Stimulated activated CD4-positive, alpha-beta T cell treated with anti-CD3 and anti-CD28 coated beads, Interleukin-4, amount 100 ng/mL, for 48 hours (primary cell): ENCODE results near the gene CXCR2.
"Not testable (repeated sequence)": the region's sequence is repeated elsewhere in the genome, so short reads cannot be mapped to it uniquely, and the experiment has no call there.

Source experiments
- DNase-seq, 2 donors: peaks; one replicate each; pipeline ENCODE4 v3.0.0-alpha.2; 2020; ENCODE audit warnings: low read depth in 2 of 2

The CXCR2 gene

DNA sequence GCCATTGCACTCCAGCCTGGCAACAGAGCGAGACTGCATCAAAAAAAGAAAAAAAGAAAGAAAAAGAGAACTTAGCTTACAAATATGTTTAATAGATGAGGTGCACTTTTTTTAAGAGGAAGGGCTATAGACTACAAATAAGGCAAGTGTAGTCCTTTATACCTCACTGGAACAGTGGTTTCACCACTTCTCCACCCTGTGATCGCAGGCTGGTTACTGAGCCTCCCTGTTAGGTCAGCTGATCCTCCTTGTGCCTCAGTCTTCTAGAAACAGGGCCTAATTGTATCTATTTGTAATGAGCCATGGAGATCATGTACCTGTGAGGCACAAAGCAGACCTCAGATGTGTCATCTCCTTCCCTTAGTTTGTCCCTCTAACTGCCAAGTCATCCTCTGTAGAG lies 4.5 kb downstream of the CXCR2 start:
- DNase-seq = no peak

DNA sequence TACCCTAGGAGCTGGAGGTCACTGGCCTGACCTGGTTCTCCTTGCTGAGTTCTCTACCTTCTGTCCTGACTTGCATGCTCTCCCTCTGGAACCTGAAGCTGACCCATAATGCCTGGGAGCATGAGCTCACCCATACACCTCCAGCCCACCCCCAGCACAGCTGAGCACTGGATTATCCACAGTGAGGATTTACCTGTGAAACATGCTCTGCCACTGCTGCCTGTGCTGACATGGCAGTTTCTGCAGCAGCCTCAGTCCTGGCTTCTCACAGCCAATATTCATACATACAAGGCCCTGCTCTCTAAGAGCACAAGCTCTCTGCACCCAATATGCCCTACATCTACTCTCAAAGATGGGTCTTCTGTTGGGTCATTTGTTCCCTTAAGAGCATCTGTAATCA lies 5.0 kb downstream of the CXCR2 start:
- no peak for DNase-seq

DNA sequence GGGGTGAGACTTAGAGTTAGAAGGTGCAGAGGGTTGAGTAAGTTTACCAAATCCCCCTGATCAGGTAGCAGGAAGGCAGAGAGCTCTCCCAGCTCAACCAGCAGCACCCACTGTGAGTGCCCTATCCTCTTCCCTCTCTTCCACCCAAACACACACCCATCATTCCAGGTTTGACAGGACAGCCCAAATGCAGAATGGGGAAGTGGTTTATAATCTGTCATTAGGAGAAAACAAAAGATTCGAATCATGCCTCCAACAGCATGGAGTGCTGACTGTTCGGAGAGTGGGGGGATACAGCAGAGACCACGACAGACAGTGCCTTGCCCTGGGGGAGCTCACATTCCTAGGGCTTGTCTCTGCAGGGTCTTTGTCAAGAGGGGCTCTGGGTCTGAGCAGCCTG lies 11.7 kb downstream of the CXCR2 start:
- DNase-seq = no peak

DNA sequence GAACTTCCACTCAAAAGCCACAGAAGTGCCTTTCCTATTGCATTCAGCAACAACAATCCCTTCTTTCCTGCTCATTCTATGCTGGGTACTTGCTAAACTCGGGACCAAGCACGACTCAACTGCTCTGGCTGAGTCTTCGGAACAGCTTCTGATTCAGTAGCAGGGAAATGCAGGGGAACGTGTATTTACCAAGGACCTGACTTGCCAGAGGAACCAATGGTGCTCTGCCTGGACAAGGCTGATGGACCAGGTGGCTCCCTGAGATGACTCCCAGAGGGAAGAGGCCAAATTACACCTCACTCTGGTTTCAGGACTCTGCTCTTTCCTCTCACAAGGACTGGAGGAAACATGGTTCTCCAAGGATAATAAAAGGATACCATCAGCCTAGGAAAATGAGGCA lies 12.2 kb downstream of the CXCR2 start:
- no peak for DNase-seq

DNA sequence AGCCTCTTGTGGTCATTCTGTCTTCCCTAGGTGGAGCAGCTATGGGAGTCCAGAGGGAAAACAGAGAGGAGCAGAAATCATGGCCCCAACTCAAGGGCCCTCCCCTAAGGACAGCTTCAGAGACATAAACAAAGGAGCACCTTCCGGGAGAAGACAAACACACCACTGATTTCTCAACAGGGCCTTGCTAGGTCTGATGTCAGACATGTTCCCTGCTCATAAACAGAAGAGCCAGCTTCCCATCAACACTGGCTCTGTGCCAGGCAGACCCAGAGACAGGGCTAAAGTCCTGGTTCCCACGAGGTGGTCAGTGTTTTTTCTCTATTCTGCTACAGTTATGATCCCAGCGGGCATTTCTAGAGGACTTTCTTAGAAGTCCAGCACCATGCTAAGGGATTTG lies 19.3 kb downstream of the CXCR2 start:
- no peak for DNase-seq

DNA sequence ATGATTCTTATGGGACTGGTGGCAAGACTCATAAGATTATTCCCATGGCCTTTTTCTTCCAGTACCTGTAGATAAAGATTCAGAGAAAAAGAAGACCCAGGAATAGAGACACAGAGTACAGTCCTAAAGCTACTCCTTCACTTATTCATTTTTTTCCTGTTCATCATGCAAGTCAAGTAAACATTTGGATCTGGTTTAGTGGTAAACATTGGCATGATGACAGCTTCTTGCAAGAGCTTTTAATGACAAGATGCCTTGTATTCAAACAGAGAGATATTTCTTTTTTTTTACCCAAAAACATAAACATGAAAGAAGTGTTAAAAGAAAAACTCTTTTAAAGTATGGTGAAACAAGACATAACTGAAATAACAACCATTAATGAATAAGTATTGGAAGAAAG lies 20.2 kb downstream of the CXCR2 start:
- DNase-seq = no peak

DNA sequence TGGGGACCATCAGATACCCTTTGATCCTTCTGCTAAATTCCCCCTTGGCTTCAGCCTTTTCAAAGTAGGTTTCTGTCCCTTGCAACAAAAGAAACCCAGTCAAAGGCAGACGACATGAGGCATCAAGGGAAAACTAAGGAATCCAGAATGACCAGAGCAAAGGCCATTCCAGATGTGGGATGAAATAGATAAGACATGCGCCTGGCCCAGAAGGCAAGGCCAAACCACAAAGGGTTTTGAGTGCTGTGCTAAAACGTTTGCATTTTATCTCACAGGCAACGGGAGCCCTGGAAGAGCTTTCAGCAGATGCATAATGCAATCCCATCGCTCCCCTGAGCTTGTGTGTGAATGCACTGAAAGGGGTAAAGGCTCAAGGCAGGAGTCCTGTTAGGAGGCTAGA lies 23.3 kb downstream of the CXCR2 start:
- DNase-seq = no peak

DNA sequence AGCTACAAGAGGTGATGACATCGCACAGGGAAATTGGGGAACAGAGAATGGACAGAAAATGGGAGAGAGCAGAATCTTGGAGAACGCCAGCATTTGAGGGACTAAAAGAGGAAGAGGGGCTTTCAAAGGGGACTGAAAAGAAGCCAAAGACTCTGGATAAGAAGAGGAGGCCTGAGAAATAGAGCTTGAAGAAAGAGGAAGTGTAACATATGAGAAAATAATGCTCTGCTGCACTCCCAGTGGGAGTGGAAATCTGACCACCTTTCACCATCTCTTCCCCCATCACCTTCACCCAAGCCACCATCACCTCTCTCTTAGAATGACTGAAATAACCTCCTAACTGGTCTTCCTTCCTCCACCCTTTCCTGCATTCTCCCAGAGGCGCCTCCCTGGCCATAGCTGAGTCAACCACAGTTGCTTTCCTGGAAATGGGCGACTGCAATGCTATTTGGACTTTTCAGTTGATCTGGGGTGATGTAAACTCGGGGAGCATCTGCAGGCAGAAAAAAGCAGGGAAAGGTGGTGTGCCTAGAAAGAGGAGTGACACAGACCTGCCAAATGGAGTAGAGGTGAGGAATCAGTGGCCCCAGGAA lies 24.1 kb downstream of the CXCR2 start:
- DNase-seq = no peak

DNA sequence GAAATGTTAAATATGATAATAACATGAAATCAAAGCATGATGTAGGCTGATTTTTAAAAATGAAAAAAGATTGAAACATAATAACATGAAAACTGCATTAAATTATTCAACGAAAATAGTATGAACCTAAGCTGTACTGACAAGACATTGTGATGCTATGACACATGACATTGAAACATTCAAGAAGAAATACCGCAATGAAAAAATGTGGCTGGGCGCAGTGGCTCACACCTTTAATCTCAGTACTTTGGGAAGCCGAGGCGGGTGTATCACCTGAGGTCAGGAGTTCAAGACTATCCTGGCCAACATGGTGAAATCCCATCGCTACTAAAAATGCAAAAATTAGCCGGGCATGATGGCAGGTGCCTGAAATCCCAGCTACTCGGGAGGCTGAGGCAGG lies 26.3 kb downstream of the CXCR2 start:
- no peak for DNase-seq

DNA sequence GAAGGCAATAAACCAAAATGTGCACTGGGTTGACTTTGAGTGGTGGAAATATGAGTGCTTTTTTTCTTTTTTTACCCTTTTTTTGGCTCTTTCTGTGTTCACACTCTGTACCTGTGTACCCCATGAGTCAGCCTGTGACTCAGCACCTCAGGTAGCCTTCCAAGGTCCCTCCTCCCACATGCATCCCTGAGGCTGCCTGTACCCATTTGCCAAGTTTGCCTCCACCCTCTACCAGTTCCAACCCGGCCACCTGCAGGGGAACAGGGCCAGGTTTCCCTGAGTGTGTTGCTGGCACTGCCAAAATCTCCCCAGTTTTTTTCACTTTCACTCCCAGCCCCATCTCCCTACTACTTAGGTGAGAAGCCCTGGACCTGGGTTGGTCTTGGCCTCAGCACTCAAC lies 26.9 kb downstream of the CXCR2 start:
- DNase-seq = no peak

DNA sequence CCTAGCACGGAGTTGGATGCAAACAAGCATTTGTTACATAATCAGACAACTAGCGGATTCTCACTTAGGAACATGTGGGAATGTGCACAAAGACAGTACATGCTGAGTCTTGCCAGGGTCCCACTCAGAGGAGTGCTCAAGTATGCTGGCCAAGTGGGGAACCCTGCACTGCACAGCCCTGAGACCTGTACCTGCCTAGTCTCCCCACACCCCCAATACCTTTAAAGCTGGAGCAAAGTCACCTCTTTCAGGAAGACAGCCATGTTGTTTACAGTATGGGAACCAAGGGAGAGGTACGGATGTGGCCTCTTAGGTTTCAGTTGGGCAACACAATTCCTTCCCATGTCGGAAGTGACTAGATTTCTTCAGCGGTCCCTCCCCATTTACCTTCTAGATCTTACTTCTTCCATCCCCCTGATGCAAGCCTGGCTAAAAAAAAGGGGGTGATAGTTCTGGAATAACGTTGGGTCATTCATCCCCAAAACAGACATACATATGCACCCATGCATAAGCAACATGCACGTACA lies 30.2 kb downstream of the CXCR2 start:
- no peak for DNase-seq

DNA sequence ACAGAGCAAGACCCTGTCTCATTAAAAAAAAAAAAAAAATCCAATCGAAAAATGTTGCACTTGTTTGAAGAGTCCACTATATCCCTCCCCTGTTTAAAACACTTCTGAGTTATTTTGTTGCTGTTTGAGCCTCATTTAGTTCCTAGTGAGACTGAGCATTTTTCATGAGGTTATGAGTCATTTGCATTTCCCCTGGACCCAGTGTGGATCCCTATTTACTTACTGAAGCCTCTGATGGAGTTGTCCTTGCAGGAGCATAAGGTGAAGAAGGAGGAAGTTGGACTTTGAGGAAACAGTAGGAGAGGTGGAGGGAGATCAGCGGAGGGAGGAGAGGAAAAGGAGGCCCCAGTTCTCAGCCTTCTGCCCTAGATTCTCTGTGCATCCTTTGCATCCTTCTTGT lies 35.8 kb downstream of the CXCR2 start:
- no peak for DNase-seq

DNA sequence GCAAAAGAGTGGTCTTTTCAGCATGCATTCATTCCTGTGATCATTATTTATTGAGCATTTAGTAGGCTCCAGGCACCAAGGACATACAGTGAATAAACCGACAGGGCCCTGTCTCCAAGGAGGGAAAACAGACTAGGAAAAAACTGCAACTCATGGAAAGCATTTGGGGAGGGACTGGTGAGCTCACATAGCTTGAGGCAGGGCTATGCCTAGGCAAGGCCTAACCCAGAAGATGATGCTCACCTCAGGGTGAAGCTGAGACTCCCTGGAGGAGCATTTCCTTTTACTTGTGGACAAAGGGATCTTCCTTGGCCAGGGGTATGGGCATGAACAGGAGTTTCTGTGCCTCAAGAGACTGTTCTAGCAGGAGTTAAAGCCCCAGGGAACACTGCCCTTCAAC lies 37.0 kb downstream of the CXCR2 start:
- DNase-seq = no peak

DNA sequence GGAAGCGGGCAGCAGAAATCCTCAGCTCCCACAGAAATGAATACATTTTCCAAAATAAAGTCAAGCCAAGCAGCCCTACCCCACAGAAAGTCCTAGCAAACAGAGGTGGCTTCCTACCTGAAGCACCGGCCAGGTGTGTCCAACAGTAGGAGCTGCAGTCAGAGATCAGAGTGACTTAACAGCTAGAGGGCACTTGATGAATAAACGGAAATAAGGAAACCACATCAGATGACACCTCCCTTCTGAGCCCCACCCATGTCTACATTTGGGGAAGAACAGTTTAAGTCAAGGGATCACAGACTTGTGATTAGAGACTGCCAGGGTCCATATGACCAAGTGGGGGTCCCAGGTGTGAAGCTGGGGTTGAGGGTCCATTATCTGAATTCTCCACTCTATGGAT lies 41.0 kb downstream of the CXCR2 start, which contains the start of gene CXCR1:
CXCR1 (minus strand) TSS at position 172 of the 400 bp plus-strand sequence. CDS start 1,751 bp downstream, outside the sequence.
- no peak for DNase-seq

DNA sequence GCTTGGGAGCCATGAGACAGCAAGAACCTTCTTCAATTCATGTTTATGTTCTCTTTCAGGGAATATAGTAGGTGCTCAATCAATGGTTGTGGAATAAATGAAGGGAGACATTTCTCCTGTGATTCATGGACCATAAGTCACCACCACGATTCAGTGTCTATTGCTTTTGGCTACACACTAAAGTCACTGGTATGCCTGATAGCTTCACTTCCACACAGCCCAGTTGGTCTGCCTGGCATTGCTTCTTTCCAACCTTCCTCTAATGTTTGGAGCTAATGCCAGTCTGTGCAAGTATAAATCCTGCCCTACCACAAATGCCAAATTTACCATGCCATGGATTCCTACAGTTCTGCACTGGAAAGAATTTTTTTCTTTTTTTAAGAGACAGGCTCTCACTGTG lies 42.2 kb downstream of the CXCR2 start:
- DNase-seq = no peak

DNA sequence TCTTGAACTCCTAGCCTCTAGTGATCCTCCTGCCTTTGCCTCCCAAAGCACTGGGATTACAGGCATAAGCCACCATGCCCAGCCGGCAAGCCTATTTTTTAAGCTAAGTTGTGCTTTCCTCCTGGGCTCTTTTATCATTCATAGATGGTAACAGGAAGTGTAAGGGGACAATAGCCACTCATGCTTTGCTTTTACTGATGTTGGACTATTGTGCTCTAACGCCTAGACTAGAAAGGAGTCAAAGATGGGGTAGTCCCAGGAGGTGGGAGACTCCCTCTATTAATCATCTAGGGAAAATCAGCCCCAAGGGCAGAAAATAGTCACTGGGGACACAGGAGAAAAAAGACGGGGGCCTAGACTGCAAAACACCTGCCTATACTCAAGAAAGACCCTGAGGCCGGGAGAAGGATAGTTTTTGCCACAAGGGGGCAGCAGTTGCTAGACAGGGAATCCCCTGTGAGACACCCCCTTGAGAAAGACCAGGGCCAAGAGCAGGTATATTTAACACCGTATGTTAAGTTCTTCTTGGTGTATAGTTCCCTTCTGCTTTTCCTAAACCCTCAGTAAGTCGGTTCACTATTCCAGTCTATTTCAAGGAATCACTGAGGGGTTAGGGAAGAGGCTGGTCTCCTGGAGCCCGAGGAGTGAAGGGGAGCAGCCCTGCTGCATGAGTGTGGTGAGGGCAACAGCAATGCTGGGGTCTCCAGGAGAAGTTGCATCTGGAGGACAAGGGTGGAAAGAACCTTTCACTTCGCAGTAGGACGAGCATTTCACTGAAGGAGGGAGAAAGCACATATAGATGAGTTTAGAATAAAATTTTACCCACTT lies 43.0 kb downstream of the CXCR2 start:
- peak; percentile 57 for DNase-seq

DNA sequence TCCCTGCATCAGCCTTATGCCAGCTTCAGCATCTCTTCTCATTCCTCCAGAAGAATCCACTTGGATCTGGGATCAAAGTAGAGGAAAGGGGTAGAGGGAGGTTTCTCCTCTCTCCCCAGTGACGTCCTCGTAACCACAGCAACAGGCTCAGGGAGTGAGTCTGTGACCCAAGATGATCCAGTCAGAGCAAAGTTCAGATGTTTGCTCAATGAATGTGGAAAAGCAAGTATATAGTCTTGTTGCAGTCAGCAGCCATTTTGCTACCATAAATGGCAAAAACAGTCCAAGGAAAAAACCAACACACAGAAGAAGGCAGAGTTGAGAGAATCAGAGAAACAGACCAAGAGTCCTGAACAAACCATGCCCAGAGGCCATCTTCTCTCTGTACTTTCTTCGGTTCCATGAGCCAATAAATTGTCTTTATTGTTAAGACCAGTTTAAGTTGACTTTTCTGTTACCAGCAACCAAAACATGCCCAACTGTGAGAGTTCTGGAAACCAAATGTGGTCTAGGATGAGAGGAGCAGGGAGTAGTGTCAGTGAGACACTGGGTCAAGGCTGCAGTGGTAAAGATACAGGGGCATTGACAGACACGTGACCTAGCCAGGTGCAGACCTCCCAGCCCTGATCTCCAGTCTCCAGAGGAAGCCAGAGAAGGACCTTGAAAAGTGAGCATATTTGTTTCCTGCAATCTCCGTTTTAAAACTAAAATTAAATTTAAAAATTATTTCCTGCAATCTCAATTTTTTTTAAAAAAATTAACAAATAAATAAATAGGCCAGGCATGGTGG lies 44.1 kb downstream of the CXCR2 start:
- DNase-seq = no peak

DNA sequence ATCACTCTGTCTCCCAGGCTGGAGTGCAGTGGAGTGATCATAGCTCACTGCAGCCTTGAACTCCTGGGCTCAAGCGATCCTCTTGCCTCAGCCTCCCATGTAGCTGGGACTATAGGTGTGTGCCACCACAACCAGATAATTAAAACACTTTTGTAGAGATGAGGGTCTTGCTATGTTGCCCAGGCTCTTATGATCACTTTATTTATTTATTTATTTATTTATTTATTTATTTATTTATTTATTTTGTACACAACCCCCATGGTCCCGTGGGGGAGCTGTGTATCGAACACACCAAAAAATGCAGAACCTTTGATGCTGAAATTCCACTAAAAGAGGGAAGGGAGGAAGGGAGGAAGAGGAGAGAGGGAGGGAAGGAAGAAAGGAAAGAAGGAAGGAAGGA lies 45.9 kb downstream of the CXCR2 start:
- not testable (repeated sequence) for DNase-seq

DNA sequence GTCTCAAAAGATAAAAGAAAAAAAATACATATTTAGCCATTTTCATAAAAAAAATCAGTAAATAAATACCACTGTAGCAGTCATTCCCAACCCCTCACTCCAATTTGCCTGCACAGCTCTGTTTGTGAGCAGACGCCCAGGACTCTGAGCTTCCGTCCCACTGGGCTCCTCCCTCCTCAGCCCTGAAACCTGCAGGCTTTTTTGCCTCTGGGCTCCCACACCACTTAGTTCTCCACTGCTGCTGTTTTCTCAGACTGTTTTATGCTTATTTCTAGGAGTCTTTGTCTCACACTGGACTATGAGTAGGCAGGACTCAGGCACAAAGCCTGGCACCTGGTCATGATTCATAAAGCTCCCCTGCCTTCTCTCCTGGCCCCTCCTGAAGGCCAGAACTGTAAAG lies 47.0 kb downstream of the CXCR2 start:
- DNase-seq = no peak

DNA sequence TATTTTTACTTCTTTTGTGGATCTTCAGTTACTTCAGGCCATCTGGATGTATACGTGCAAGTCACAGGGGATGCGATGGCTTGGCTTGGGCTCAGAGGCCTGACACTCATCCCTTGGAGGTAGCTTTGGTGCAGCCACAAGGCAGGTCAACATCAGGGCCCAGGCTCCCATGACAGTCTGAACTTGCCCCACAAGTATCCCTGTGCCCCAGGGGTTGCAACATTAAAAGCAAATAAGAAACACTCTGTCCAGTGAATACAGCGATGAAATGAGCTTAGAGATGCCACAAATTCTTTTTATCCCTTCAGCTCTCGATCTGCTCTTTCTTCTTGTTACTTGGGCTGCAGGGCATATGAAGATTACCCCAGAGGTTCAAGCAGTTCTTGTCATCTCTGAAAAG lies 54.0 kb downstream of the CXCR2 start:
- no peak for DNase-seq

DNA sequence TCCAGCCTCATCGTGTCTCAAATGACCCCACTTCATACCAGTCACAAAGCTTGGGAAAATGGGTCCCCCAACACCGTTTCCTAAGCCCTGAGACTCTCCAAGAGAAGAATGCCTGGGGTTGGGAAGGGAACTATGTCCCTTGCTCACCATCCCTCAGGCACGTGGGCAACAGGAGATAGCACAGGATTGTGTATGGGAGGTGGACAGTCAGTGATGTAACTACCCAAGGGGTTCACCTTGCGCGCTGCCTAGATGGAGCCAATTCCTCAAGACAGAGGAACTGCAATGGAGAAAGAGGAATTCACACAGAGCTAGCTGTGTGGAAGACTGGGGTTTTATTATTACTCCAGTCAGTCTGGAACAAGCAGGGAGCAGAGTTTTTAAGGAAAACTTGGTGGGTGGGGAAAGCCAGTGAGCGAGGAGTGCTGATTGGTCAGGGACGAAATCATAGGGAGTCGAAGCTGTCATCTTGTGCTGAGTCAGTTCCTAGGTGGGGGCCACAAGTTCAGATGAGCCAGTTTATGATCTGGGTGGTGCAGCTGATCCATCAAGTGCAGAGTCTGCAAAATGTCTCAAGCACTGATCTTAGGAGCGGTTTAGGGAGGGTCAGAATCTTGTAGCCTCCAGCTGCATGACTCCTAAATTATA lies 54.8 kb downstream of the CXCR2 start:
- DNase-seq = no peak

DNA sequence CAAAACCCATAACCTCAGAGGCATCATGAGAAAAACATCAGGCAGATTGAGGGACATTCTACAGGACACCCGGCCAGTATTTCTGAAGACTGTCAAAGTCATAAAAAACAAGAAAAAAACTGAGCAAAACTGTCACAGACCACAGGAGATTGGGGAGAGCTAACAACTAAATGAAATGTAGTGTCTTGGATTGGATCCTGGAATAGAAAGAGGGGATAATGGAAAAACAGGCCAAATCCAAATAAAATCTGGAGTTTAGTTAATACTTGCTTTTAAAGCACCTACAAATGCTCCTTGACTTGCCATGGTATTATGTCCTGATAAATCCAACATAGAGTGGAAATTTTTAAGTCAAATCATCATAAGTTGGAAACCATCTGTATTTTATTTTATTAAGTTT lies 58.5 kb downstream of the CXCR2 start:
- no peak for DNase-seq
